HEK293 (cell line): ENCODE measurements around the gene RWDD4.

Experiments
- CTCF ChIA-PET: fragments of 350-600 bp; formaldehyde crosslinking; extraction: SDS; loops from one replicate; lab custom pipeline; 2021; ENCODE audit warnings: antibody characterized with exemption; lab: Yijun Ruan, JAX
- POLR2A ChIA-PET: fragments of 300-600 bp; formaldehyde crosslinking; extraction: SDS; loops from one replicate; lab custom pipeline; 2020; ENCODE audit warnings: antibody characterized with exemption, inconsistent platforms; lab: Yijun Ruan, JAX
- H3K27ac ChIP-seq: fragments of 200-500 bp; sonication (Bioruptor generic); 2 replicates; pipeline ENCODE4 v1.5.1; 2014; ENCODE audit warnings: low read depth, low read length, control low read depth, inconsistent platforms; ENCODE audit errors: extremely low read depth
- H3K36me3 ChIP-seq, 2 experiments: fragments of 200-500 bp in 1 of 2; sonication (Bioruptor generic) in 1 of 2; 1 replicate in 1 of 2; 2 replicates in 1 of 2; pipeline ENCODE4 v1.5.1; 2014 to 2017; ENCODE audit warnings: inconsistent platforms in 2 of 2, low read length in 2 of 2; ENCODE audit not compliant: control insufficient read depth in 2 of 2, insufficient read depth in 1 of 2
- H3K4me1 ChIP-seq: fragments of 200-500 bp; sonication (Bioruptor generic); 2 replicates; pipeline ENCODE4 v1.5.1; 2014; ENCODE audit warnings: mild to moderate bottlenecking, low read length, inconsistent platforms; ENCODE audit not compliant: control insufficient read depth, insufficient read depth
- H3K4me3 ChIP-seq: 2 replicates; pipeline ENCODE4 v1.5.1; 2011; ENCODE audit warnings: low read depth, mild to moderate bottlenecking, control low read depth, low read length, moderate library complexity
- H3K9me3 ChIP-seq: fragments of 200-500 bp; sonication (Bioruptor generic); 2 replicates; pipeline ENCODE4 v1.5.1; 2014; ENCODE audit warnings: low read depth, low read length, inconsistent platforms; ENCODE audit not compliant: control insufficient read depth, insufficient read depth
- REPIN1 ChIP-seq: fragments of 450-650 bp; formaldehyde crosslinking; IDR thresholded peaks from 2 replicates; pipeline ENCODE4 v1.5.1; 2017; ENCODE audit warnings: missing biosample characterization, missing genetic modification characterization, low read depth
- REST ChIP-seq: fragments of 450-650 bp; formaldehyde crosslinking; IDR thresholded peaks from 2 replicates; pipeline ENCODE4 v1.5.1; 2016; ENCODE audit warnings: missing biosample characterization, missing genetic modification characterization
- YY1 ChIP-seq: fragments of 450-650 bp; formaldehyde crosslinking; IDR thresholded peaks from 2 replicates; pipeline ENCODE4 v1.5.1; 2018; ENCODE audit warnings: missing biosample characterization, missing genetic modification characterization
- ZBTB11 ChIP-seq: fragments of 450-650 bp; formaldehyde crosslinking; conservative IDR thresholded peaks from 2 replicates; pipeline ENCODE4 v1.5.1; 2016; ENCODE audit warnings: low read depth, missing biosample characterization, missing genetic modification characterization
- ZBTB20 ChIP-seq: fragments of 450-650 bp; formaldehyde crosslinking; IDR thresholded peaks from 2 replicates; pipeline ENCODE4 v1.5.1; 2016; ENCODE audit warnings: missing biosample characterization, missing genetic modification characterization
- ZNF335 ChIP-seq: fragments of 450-650 bp; formaldehyde crosslinking; conservative IDR thresholded peaks from 2 replicates; pipeline ENCODE4 v1.5.1; 2016; ENCODE audit warnings: missing biosample characterization, missing genetic modification characterization
- ZNF513 ChIP-seq: fragments of 450-650 bp; IDR thresholded peaks from 2 replicates; pipeline ENCODE4 v1.5.1; 2018; ENCODE audit warnings: missing biosample characterization, missing genetic modification characterization
- ZNF561 ChIP-seq: fragments of 450-650 bp; IDR thresholded peaks from 2 replicates; pipeline ENCODE4 v1.5.1; 2018; ENCODE audit warnings: missing biosample characterization, missing genetic modification characterization, borderline replicate concordance
- ZNF76 ChIP-seq: fragments of 450-650 bp; formaldehyde crosslinking; IDR thresholded peaks from 2 replicates; pipeline ENCODE4; 2016; ENCODE audit warnings: low read depth, missing biosample characterization, missing genetic modification characterization, borderline replicate concordance
- ZSCAN5A ChIP-seq: fragments of 450-650 bp; formaldehyde crosslinking; IDR thresholded peaks from 2 replicates; pipeline ENCODE4 v1.5.1; 2016; ENCODE audit warnings: missing biosample characterization, missing genetic modification characterization
- TF ChIP-seq, protein P1 (sequence below): fragments of 450-650 bp; formaldehyde crosslinking; IDR thresholded peaks from 2 replicates; pipeline ENCODE4 v1.5.1; 2016; ENCODE audit warnings: missing biosample characterization, missing genetic modification characterization

RWDD4 gene

GRCh38 chr4:183658362-183659028, 490 bp downstream of the RWDD4 start:
- TF ChIP-seq REST (no peak), ZNF513 (tag by site-specific recombination) (no peak), ZNF335 (peak; percentile 42), ZSCAN5A (no peak), ZNF561 (tag by site-specific recombination) (0 out of 2 replicates have a peak, but pooled peaks have one; percentile 8), ZBTB11 (peak; percentile 28; the same call in 1 of the 2 replicates), ZBTB20 (peak; percentile 81), YY1 (tag by site-specific recombination) (no peak)
- peaks cover 0 to 17% of the 10 kb centered on the region in 2 experiments; a peak in 2 of 3 replicates for H3K36me3 ChIP-seq
- H3K9me3 ChIP-seq: no peaks in the 10 kb centered on the region
- POLR2A ChIA-PET: no interaction called here
- H3K4me3 ChIP-seq: peak overlapping the region; percentile 49
- CTCF ChIA-PET: no interaction called here
- no peak overlapping the region; the same call in 1 of the 2 replicates for H3K27ac ChIP-seq
- H3K4me1 ChIP-seq: no peaks in the 10 kb centered on the region

GRCh38 chr4:183657564-183657963, 1.4 kb downstream of the RWDD4 start:
- no peak overlapping the region for H3K27ac ChIP-seq
- peaks cover 0 to 25% of the 10 kb centered on the region in 2 experiments; a peak in 2 of 3 replicates for H3K36me3 ChIP-seq
- H3K4me3 ChIP-seq: 0 out of 2 replicates have a peak overlapping the region, but pooled peaks have one; percentile 49
- TF ChIP-seq ZNF76 (tag by site-specific recombination): no peak
- TF ChIP-seq REPIN1 (tag by site-specific recombination): no peak
- TF ChIP-seq, protein P1, sequence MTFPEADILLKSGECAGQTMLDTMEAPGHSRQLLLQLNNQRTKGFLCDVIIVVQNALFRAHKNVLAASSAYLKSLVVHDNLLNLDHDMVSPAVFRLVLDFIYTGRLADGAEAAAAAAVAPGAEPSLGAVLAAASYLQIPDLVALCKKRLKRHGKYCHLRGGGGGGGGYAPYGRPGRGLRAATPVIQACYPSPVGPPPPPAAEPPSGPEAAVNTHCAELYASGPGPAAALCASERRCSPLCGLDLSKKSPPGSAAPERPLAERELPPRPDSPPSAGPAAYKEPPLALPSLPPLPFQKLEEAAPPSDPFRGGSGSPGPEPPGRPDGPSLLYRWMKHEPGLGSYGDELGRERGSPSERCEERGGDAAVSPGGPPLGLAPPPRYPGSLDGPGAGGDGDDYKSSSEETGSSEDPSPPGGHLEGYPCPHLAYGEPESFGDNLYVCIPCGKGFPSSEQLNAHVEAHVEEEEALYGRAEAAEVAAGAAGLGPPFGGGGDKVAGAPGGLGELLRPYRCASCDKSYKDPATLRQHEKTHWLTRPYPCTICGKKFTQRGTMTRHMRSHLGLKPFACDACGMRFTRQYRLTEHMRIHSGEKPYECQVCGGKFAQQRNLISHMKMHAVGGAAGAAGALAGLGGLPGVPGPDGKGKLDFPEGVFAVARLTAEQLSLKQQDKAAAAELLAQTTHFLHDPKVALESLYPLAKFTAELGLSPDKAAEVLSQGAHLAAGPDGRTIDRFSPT: no peak
- CTCF ChIA-PET: interaction anchor here (0.7 kb wide), 1 partner anchor 42 kb away, joined by 3 read pairs; no protein-coding TSS in a partner anchor
- no peaks in the 10 kb centered on the region for H3K4me1 ChIP-seq
- H3K9me3 ChIP-seq: no peaks in the 10 kb centered on the region
- POLR2A ChIA-PET: no interaction called here
